RWPE2 (cell line): ENCODE measurements around the gene DNM2.

Experiments
- ATAC-seq: fragments of 200-7000 bp; cut with Tn5 transposase; 3 replicates; pipeline ENCODE4 v1.9.1; 2021; ENCODE audit warnings: low read depth
- DNase-seq: peaks from one replicate; pipeline ENCODE4 v3.0.0-alpha.2; 2020; ENCODE audit warnings: low spot score
- H3K27ac ChIP-seq: fragments of 450-650 bp; 2 replicates; pipeline ENCODE4 v1.5.1; 2017; ENCODE audit warnings: mild to moderate bottlenecking; ENCODE audit not compliant: poor library complexity, severe bottlenecking
- H3K27me3 ChIP-seq: fragments of 250-450 bp; sonication (Bioruptor Pico); 2 replicates; pipeline ENCODE4 v1.5.1; 2021; ENCODE audit warnings: mild to moderate bottlenecking, moderate library complexity; ENCODE audit not compliant: insufficient read depth, poor library complexity, severe bottlenecking
- H3K36me3 ChIP-seq: fragments of 250-450 bp; sonication (Bioruptor Pico); 2 replicates; pipeline ENCODE4 v1.5.1; 2020; ENCODE audit warnings: low read depth, mild to moderate bottlenecking, moderate library complexity
- H3K4me1 ChIP-seq: fragments of 250-450 bp; sonication (Bioruptor Pico); 2 replicates; pipeline ENCODE4 v1.5.1; 2021; ENCODE audit warnings: mild to moderate bottlenecking, moderate library complexity; ENCODE audit not compliant: insufficient read depth, poor library complexity, severe bottlenecking
- H3K4me3 ChIP-seq: fragments of 250-450 bp; sonication (Bioruptor Pico); 2 replicates; pipeline ENCODE4 v1.5.1; 2021; ENCODE audit warnings: mild to moderate bottlenecking, moderate library complexity; ENCODE audit not compliant: severe bottlenecking
- H3K9me3 ChIP-seq: fragments of 250-450 bp; sonication (Bioruptor Pico); 2 replicates; pipeline ENCODE4 v1.5.1; 2021; ENCODE audit warnings: mild to moderate bottlenecking, moderate library complexity; ENCODE audit not compliant: severe bottlenecking
- TF ChIP-seq, protein P1 (sequence below): fragments of 450-650 bp; IDR thresholded peaks from one replicate; pipeline ENCODE4 v1.5.1; 2017; ENCODE audit warnings: mild to moderate bottlenecking, moderate library complexity; ENCODE audit not compliant: poor library complexity, severe bottlenecking

DNM2 gene

DNA sequence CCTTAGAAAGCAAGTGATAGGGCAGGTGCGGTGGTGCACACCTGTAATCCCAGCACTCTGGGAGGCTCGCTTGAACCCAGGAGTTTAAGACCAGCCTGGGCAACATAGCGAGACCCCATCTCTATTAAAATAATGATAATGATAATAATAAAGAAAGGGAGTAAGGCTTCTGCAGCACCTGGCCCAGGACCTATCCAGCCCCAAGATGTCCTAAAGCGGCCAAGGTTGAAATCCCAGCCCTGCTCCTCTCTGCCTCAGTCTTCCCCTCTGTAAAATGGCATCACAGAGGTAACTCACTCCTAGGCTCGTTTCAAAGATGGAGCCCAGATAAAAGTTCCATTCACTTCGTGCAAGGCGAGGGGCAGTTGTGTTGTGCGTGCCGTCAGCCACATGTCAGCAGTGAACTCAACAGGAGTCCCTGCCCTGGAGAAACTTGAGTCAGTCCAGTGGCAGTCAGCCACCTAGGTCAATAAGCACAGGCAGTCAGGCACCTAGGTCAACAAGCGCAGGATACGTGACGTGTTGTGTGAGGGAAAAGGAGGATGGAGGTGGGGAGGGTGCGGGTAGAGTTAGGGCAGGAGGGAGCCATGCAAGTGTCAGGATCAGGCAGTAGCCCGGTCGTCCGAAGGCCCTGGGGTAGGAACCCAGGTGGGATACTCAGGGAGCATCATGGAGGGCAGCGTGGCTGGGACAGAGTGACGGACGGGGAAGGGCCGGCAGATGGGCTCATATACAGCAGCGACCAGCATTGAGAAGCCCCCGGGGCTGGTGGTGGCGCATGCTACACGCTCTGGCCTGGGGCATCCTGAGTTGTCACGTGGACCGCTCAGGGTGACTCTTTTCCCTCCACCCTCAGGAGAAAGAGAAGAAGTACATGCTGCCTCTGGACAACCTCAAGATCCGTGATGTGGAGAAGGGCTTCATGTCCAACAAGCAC lies 101.5 kb downstream of the DNM2 start:
- ATAC-seq (no peak), DNase-seq (no peak)
- H3K4me3 ChIP-seq, result no peak overlapping the region
- H3K36me3 ChIP-seq, result peaks cover 40% of the 10 kb centered on the region
- no peaks in the 10 kb centered on the region for H3K9me3 ChIP-seq
- no peaks in the 10 kb centered on the region for H3K27me3 ChIP-seq
- H3K27ac ChIP-seq, result no peak overlapping the region
- H3K4me1 ChIP-seq, result no peaks in the 10 kb centered on the region
- TF ChIP-seq, protein P1, sequence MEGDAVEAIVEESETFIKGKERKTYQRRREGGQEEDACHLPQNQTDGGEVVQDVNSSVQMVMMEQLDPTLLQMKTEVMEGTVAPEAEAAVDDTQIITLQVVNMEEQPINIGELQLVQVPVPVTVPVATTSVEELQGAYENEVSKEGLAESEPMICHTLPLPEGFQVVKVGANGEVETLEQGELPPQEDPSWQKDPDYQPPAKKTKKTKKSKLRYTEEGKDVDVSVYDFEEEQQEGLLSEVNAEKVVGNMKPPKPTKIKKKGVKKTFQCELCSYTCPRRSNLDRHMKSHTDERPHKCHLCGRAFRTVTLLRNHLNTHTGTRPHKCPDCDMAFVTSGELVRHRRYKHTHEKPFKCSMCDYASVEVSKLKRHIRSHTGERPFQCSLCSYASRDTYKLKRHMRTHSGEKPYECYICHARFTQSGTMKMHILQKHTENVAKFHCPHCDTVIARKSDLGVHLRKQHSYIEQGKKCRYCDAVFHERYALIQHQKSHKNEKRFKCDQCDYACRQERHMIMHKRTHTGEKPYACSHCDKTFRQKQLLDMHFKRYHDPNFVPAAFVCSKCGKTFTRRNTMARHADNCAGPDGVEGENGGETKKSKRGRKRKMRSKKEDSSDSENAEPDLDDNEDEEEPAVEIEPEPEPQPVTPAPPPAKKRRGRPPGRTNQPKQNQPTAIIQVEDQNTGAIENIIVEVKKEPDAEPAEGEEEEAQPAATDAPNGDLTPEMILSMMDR, result no peak

DNA sequence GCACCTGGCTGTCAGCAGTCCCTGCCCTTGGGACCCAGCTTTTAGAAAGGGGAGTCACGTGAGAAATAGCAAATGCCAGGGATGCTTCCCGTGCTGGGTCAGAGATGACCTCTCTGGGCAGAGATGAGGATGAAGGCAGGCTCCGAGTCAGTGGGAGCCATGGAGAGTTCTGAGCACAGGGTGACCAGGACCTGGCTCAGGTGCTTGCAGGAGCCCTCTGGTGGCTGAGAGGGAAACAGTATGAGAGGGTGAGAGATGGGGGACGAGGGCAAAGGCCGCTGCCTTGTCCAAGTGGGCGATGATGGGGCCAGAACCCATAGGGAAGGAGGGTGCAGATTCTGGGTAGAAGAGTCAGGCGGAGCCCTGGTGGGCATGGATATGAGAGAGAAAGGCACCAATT lies 102.3 kb downstream of the DNM2 start:
- Histone ChIP-seq H3K27me3 (no peaks in the 10 kb centered on the region), H3K27ac (no peak overlapping the region), H3K4me3 (no peak overlapping the region), H3K36me3 (peaks cover 41% of the 10 kb centered on the region), H3K4me1 (no peaks in the 10 kb centered on the region), H3K9me3 (no peaks in the 10 kb centered on the region)
- TF ChIP-seq, protein P1, result no peak
- DNase-seq, result no peak
- 0 out of 3 replicates have a peak, but pooled peaks have one; percentile 38 for ATAC-seq

DNA sequence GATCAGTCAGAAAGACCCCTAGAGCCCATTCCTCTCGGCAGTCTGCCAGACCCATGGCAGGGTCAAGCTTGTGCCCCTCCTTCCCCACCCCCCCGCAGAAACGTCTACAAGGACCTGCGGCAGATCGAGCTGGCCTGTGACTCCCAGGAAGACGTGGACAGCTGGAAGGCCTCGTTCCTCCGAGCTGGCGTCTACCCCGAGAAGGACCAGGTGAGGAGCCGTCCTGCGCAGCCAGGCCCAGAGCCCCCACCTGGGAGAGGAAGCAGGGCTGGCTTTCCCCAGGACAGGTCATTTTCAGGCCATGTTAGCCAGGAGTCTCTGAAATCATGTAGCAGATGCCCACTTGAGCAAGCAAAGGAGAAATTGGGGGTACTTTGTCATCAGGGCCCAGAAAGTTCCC lies 105.8 kb downstream of the DNM2 start:
- TF ChIP-seq, protein P1, result no peak
- H3K36me3 ChIP-seq, result peaks cover 59% of the 10 kb centered on the region
- no peak overlapping the region for H3K4me3 ChIP-seq
- no peak for ATAC-seq
- no peaks in the 10 kb centered on the region for H3K4me1 ChIP-seq
- no peak for DNase-seq
- no peak overlapping the region for H3K27ac ChIP-seq
- H3K27me3 ChIP-seq, result no peaks in the 10 kb centered on the region
- H3K9me3 ChIP-seq, result no peaks in the 10 kb centered on the region

DNA sequence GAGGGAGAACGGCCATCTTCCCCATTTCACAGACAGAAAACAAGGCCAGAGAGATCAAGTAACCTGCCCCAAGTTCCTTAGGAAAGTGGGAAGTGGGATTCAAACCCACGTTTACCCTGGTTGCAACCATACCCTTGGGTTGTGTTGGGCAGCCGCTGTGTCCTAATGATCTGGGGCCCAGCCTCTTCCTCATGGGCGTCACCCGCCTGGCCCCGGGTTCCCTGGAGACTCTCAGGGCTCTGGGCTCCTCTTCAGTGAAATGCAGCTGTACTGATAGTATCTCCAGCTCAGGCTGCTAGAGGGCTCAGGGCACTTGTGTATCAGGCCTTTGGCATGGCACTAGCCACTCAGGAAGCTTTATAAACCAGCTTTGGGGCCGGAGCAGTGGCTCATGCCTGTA lies 108.4 kb downstream of the DNM2 start:
- Histone ChIP-seq H3K9me3 (no peaks in the 10 kb centered on the region), H3K27me3 (no peaks in the 10 kb centered on the region), H3K4me3 (no peak overlapping the region), H3K27ac (no peak overlapping the region), H3K4me1 (no peaks in the 10 kb centered on the region), H3K36me3 (peaks cover 39% of the 10 kb centered on the region)
- no peak for DNase-seq
- TF ChIP-seq, protein P1, result no peak
- ATAC-seq, result no peak

DNA sequence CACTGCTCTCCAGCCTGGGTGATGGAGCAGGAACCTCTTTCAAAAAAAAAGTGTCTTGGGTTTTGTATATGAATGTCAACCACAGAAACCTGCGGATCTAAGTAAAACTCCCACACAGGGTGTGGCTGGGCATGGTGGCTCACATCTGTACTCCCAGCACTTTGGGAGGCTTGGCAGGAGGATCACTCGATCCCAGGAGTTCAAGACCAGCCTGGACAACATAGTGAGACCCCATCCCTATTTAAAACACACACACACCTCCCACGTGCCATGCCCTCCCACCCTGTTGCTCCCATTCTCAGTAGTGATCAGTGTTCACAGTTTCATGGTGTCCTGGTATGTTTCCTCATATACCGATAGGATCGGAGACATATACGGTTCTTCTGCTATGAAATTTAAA lies 109.0 kb downstream of the DNM2 start:
- ATAC-seq (no peak), DNase-seq (no peak)
- H3K4me1 ChIP-seq, result no peaks in the 10 kb centered on the region
- peaks cover 35% of the 10 kb centered on the region for H3K36me3 ChIP-seq
- H3K9me3 ChIP-seq, result no peaks in the 10 kb centered on the region
- H3K4me3 ChIP-seq, result no peak overlapping the region
- H3K27ac ChIP-seq, result no peak overlapping the region
- no peaks in the 10 kb centered on the region for H3K27me3 ChIP-seq
- TF ChIP-seq, protein P1, result no peak
